T47D (cell line): ENCODE results near the gene GNG14.
"Not testable (repeated sequence)": the region's sequence is repeated elsewhere in the genome, so short reads cannot be mapped to it uniquely, and the experiment has no call there.

Source experiments
- DNase-seq, 2 experiments: peaks; one replicate each; pipeline versions ENCODE4 v3.0.0 to v3.0.0-alpha.2; 2011 to 2012; ENCODE audit warnings: low read depth in 1 of 2, low spot score in 1 of 2
- JUND ChIP-seq: IDR thresholded peaks from 2 replicates; pipeline ENCODE4 v1.6.1; 2012; ENCODE audit warnings: low read depth
- in situ Hi-C: cut with HindIII; loops from 2 replicates; pipeline ENCODE4 v1.10.0; 2016; ENCODE audit warnings: low sequenced_read_pairs, low pct_unique_long_range_greater_than_20kb

Gene GNG14

GRCh38 chr19:12711187-12711586 lies 23.4 kb downstream of the GNG14 start:
- DNase-seq, result no peak
- TF ChIP-seq JUND, result no peak
- in situ Hi-C loops, result no loop called here

DNA sequence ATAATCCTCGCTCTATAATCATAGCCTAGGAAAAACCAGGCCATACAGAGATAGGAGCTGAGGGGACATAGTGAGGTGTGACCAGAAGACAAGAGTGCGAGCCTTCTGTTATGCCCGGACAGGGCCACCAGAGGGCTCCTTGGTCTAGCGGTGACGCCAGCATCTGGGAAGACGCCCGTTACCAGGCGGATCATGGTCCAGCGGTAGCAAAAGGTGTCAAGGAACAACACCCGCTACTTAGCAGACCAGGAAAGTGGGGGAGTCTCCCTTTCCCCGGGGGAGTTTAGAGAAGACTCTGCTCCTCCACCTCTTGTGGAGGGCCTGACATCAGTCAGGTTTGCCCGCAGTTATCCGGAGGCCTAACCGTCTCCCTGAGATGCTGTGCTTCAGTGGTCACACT lies 24.3 kb downstream of the GNG14 start:
- in situ Hi-C loops, result not testable (repeated sequence)

DNA sequence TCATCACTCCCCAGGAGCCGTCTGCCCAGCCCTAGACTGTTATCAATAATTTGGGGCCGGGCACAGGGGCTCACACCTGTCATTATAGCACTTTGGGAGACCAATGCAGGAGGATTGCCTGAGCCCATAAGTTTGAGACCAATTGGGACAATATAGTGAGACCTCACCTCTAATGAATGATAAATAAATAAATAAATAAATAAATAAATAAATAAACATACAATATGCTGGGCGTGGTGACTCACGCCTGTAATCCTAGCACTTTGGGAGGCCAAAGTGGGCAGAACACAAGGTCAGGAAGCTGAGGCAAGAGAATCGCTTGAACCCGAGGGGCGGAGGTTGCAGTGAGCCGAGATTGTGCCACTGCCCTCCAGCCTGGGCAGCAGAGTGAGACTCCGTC lies 25.5 kb downstream of the GNG14 start:
- DNase-seq, in situ Hi-C loops: not testable (repeated sequence)

More for the DNA sequence above, 24.3 kb downstream of the GNG14 start:
- DNase-seq, result not testable (repeated sequence)

- in situ Hi-C loops, result no loop called here
- no peak for DNase-seq
- no peak for TF ChIP-seq JUND
Measured at GRCh38 chr19:12715102-12715501, 27.3 kb downstream of the GNG14 start.

- TF ChIP-seq JUND, result no peak
- DNase-seq, result no peak
- in situ Hi-C loops, result no loop called here
Measured at GRCh38 chr19:12715929-12716328, 28.1 kb downstream of the GNG14 start.

DNA sequence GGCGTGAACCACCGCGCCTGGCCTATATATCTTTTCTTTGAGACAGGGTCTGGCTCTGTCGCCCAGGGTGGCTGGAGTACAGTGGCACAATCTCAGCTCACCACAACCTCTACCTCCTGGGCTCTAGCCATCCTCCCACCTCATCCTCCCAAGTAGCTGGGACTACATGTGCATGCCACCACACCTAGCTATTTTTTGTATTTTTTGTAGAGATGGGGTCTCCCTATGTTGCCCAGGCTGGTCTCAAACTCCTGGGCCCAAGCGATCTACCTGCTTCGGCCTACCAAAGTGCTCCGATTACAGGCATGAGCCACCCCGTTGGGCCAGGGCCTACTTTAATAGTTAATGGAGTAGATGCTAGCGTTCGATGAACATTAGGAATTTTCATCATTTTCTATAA lies 32.5 kb downstream of the GNG14 start:
- no peak for DNase-seq
- in situ Hi-C loops, result no loop called here
- TF ChIP-seq JUND, result no peak

DNA sequence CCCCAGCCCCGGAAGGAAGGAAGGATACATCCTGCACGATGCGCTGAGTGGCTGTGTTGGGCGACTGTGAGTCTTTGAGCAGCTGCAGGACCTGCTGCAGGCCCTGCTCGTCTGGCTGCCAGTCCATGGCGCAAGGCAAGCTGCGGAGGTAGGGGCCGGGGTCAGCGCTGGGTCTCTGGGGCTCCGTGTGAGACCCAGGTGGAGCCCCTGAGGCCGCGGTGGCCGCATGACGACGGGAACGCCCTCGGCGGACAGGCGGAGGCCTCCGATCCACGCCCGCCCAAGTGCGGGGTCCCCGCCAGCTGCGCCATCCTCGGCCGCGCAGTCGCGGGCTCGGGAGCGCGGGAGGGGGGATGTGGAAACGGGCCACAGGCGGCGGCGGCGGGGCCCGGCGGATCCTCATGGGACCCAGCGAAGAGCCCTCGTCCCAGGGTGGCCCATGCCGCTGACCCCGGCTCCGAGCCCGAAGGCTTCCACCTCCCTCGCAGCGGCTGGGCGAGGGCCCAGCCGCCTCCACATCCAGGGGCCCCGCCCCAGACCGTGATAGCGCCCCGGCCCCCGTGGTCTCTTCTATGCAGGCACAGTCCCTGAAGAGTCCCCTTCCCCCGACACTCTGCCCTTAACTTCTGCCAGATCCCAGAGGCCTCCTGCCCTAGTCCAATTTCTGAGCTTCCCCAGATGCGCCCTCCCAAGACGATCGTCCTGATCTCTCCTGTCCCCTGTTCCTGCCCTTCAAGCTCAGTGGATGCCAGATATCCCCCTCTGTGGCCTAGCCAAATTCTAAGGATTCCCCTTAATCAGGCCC lies 33.3 kb downstream of the GNG14 start:
- TF ChIP-seq JUND, result no peak
- in situ Hi-C loops, result no loop called here
- DNase-seq, result no peak

DNA sequence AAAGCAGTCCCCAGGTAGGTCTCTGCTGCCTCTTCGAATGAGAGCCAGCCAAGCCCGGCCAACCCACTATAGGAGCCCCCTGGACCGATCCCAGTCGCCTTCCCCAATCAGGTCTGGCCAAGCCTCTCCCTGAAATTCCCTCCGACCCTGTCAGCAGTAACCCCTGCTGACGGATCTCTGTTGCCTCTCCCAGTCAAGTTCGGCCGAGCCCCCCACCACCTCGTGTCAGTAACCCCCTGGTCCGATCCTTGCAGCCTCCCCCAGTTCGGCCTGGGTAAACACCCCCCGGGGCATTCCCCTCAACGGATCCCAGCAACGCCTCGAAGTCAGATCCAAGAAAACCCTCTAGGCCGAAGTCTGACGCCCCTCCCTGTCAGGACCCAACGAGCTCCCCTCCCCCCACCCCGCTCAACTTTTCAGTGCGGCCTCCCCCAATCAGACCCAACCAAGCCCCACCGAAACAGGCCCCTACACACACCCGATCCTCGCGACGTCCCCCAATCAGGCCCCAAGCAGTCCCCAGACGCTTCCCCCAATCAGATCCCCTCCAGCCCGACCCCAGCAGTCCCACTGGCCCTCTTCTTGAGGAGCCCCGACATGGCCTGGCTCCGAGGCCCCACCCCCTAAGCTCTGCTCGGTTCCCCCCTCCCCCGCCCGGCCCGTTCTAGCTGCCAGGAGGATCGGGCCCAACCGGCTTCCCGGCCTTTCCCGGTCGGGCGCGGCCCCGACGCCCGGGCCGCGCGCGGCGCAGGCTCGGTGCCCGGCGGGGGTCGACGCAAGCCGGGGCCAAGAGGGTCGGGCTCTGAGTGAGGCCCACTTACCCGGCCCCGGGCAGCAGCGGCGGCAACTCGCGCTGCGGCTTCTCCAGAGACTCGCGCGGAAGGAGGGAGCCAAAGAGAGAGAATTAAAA lies 34.1 kb downstream of the GNG14 start:
- peak; percentile 61 to 78 for DNase-seq
- in situ Hi-C loops, result no loop called here

GRCh38 chr19:12722566-12723380 lies 35.0 kb downstream of the GNG14 start:
- TF ChIP-seq JUND, result no peak
- peak; percentile 97 to 98 for DNase-seq
- in situ Hi-C loops, result no loop called here

More for the DNA sequence above, 34.1 kb downstream of the GNG14 start:
- no peak for TF ChIP-seq JUND

DNA sequence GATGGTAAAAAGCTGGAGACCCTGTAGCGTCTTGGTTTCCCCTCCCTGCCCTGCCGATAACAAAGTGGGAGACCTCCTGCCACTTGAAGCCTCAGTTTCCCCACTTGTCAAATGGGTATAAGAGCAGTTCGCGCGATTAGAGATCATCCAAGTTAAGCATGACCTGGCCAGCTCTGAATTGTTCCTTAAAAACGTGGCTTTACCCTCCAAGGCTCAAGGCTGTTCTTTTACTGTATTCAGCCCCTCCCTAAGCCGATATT lies 35.5 kb downstream of the GNG14 start:
- no peak for TF ChIP-seq JUND
- in situ Hi-C loops, result no loop called here
- DNase-seq, result no peak

DNA sequence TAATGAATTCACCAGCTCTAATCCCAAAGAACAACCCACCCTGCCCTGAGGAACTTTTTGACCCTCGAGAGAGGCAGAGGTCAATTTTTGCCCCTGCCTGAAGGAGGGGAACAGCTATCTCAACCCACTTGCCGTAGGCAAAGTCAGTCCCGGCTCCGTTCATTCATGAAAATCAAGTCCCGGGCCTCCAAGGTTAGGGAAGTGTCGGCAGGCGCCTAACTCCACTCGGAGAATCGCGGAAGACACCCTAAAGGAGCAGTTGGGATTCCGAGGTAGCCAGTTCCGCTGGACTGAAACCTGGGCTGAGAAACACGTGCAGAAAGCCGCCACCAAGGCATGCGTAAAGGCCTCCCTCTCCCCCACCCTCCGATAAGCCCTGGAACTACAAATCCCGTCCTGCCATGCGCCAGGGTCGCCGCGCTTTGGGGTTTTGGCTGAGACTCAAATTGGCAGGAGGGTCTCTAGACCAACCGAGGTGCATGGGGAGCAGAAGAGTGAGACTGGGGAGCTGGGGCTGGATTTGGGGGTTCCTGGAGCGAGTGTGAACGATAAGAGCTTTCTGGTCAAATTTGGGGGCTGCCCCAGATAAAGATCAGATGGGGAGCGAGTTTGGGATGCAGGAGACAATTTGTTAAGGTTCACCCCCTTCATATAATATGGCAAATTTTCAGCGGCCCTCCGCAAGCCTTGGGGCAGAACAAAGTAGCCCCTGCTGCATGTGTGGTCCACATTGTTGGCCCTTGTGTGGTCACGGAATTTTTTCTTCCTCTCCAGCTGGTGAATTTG lies 36.0 kb downstream of the GNG14 start, which contains the start of gene TNPO2:
Gene TNPO2, minus strand, starts transcription at position 292 of the 786 bp plus-strand sequence. CDS start 2,955 bp downstream, outside the sequence.
- in situ Hi-C loops, result no loop called here
- peak in 1 of 2 experiments; percentile 48 for DNase-seq
- no peak for TF ChIP-seq JUND

- DNase-seq, in situ Hi-C loops: not testable (repeated sequence)
Measured at GRCh38 chr19:12725612-12726011, 37.8 kb downstream of the GNG14 start.
